ENCODE data around the gene EDEM3.
"Not testable (repeated sequence)": the region's sequence is repeated elsewhere in the genome, so short reads cannot be mapped to it uniquely, and the experiment has no call there.

The EDEM3 gene

GRCh38 chr1:184734980-184735379, 19.7 kb downstream of the EDEM3 start:
- no peak for DNase-seq

- DNase-seq = no peak
Measured at GRCh38 chr1:184724843-184725242, 29.8 kb downstream of the EDEM3 start.

GRCh38 chr1:184716158-184716557, 38.5 kb downstream of the EDEM3 start:
- DNase-seq = no peak

- no peak for DNase-seq
Measured at GRCh38 chr1:184709418-184709817, 45.2 kb downstream of the EDEM3 start.

GRCh38 chr1:184708084-184708676, 46.5 kb downstream of the EDEM3 start:
- DNase-seq = no peak

GRCh38 chr1:184705271-184705670, 49.4 kb downstream of the EDEM3 start:
- DNase-seq = no peak

GRCh38 chr1:184701816-184702215, 52.8 kb downstream of the EDEM3 start:
- DNase-seq = no peak

GRCh38 chr1:184698969-184699368, 55.7 kb downstream of the EDEM3 start:
- no peak for DNase-seq

- DNase-seq = no peak
Measured at GRCh38 chr1:184698016-184698415, 56.6 kb downstream of the EDEM3 start.

GRCh38 chr1:184696403-184696802, 58.3 kb downstream of the EDEM3 start:
- no peak for DNase-seq

- no peak for DNase-seq
Measured at GRCh38 chr1:184695023-184695422, 59.6 kb downstream of the EDEM3 start.

GRCh38 chr1:184693011-184693410, 61.6 kb downstream of the EDEM3 start:
- no peak for DNase-seq

GRCh38 chr1:184691719-184692324, 62.8 kb downstream of the EDEM3 start:
- DNase-seq = peak; percentile 33

- no peak for DNase-seq
Measured at GRCh38 chr1:184686540-184686939, 68.1 kb downstream of the EDEM3 start.

- no peak for DNase-seq
Measured at GRCh38 chr1:184685116-184685515, 69.5 kb downstream of the EDEM3 start.

- DNase-seq = no peak
Measured at GRCh38 chr1:184684285-184685074, 70.2 kb downstream of the EDEM3 start.

GRCh38 chr1:184682956-184683355, 71.7 kb downstream of the EDEM3 start:
- DNase-seq = no peak

- not testable (repeated sequence) for DNase-seq
Measured at GRCh38 chr1:184680611-184681225, 73.9 kb downstream of the EDEM3 start.

- DNase-seq = not testable (repeated sequence)
Measured at GRCh38 chr1:184679472-184679871, 75.2 kb downstream of the EDEM3 start.

- no peak for DNase-seq
Measured at GRCh38 chr1:184677344-184677743, 77.3 kb downstream of the EDEM3 start.

GRCh38 chr1:184673305-184673704, 81.4 kb downstream of the EDEM3 start:
- no peak for DNase-seq

GRCh38 chr1:184672013-184672726, 82.5 kb downstream of the EDEM3 start:
- no peak for DNase-seq

GRCh38 chr1:184669391-184669790, 85.3 kb downstream of the EDEM3 start:
- no peak for DNase-seq
